H1 (cell line): ENCODE data around the gene STARD13. TPM values are rescaled to one million over a fixed set of nuclear protein-coding genes. Genes with fewer than 3 reads are reported as not detected.

Experiments used
- HDAC2 ChIP-seq, 2 experiments: fragments of 300-600 bp in 1 of 2; sonication (generic) in 1 of 2; IDR thresholded peaks; 2 replicates each; pipeline ENCODE4 v1.6.1; 2011 to 2012; ENCODE audit warnings: low read depth in 2 of 2, low read length in 2 of 2, mild to moderate bottlenecking in 2 of 2, moderate library complexity in 2 of 2, borderline replicate concordance in 1 of 2, inconsistent platforms in 1 of 2
- TAF7 ChIP-seq: optimal IDR thresholded peaks from 2 replicates; pipeline ENCODE3; 2011; ENCODE audit warnings: low read depth, mild to moderate bottlenecking, inconsistent platforms, low read length, moderate library complexity, borderline replicate concordance
- polyA plus RNA-seq, 7 experiments: library from polyadenylated mRNA; depleted of rRNA in 3 of 7; stranded (reverse) in 5 of 7; unstranded in 2 of 7; fragments of >200 nt in 5 of 7; fragments of 200-250 nt in 2 of 7; gene quantifications; 1 replicate in 5 of 7; 2 replicates in 1 of 7; 4 replicates in 1 of 7; pipeline versions ENCODE4 v1.2.1 to v1.2.3, GENCODE V29; 2011 to 2013; ENCODE audit warnings: missing spikeins in 2 of 7, mixed read lengths in 2 of 7
- total RNA-seq: library from RNA; stranded (reverse); fragmentation: NEBNext Ultra II Directional; extraction: Animal tissue kit (Norgen Biotek cat#: 25700); gene quantifications from 2 replicates; pipeline ENCODE4 v1.2.1, GENCODE V29; 2021

Gene STARD13
- total and polyA plus RNA-seq, 2 of the 8 experiments (the other 6 are each of a cell fraction or from before 2014, with no cell fraction given), result 0.82 to 2.9 TPM

DNA sequence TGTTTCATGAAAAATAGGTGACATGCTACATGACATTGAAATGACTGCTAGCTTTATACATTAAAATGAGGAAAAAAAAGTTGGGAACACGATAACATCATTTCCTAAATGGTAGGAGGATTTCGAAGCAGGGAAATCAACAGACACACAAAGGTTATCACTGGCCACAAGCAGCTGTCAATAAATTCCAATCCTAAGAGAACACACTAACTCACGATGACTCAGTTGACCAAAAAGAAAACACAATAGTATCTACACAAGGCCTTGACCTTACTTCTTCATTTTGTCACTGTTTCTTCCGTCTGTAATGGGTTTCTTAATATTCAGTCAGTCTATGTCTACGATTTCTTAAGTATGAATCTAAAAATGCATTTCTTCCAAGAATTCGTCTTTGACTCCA, 36.5 kb downstream of the STARD13 start (continued):
- TF ChIP-seq HDAC2 (IDR thresholded peaks at IDR 0.05; ENCODE audit: borderline replicate concordance in 1 of 2, low read depth in 2 of 2, low read length in 2 of 2), result no peak
- TF ChIP-seq TAF7, result no peak
